SK-MEL-5 (cell line): ENCODE measurements around the gene MYO1B. TPM values are rescaled to one million over a fixed set of nuclear protein-coding genes. Genes with fewer than 3 reads are reported as not detected.
"Not testable (repeated sequence)": the region's sequence is repeated elsewhere in the genome, so short reads cannot be mapped to it uniquely, and the experiment has no call there.

Experiments
- DNase-seq: peaks from one replicate; pipeline ENCODE4 v3.0.0-alpha.2; 2016; ENCODE audit warnings: low read depth, low spot score
- in situ Hi-C: cut with HindIII; loops from 2 replicates; pipeline ENCODE4 v1.10.0; 2016; ENCODE audit warnings: low sequenced_read_pairs, high pct_unique_total_duplicates, low pct_unique_long_range_greater_than_20kb
- total RNA-seq: library from RNA; depleted of rRNA; stranded (reverse); fragments of >200 nt; shearing (Covaris generic); gene quantifications from 2 replicates; pipeline ENCODE4 v1.2.3, GENCODE V29; 2014

Gene MYO1B
- total RNA-seq, 1 experiment from 2014 or later = 43.4 TPM

- in situ Hi-C loops = no loop called here
- DNase-seq = no peak
Observed at GRCh38 chr2:191436368-191437055, 191.3 kb downstream of the MYO1B start.

- in situ Hi-C loops = no loop called here
- DNase-seq = no peak
Observed at GRCh38 chr2:191439481-191439880, 194.3 kb downstream of the MYO1B start.

DNA sequence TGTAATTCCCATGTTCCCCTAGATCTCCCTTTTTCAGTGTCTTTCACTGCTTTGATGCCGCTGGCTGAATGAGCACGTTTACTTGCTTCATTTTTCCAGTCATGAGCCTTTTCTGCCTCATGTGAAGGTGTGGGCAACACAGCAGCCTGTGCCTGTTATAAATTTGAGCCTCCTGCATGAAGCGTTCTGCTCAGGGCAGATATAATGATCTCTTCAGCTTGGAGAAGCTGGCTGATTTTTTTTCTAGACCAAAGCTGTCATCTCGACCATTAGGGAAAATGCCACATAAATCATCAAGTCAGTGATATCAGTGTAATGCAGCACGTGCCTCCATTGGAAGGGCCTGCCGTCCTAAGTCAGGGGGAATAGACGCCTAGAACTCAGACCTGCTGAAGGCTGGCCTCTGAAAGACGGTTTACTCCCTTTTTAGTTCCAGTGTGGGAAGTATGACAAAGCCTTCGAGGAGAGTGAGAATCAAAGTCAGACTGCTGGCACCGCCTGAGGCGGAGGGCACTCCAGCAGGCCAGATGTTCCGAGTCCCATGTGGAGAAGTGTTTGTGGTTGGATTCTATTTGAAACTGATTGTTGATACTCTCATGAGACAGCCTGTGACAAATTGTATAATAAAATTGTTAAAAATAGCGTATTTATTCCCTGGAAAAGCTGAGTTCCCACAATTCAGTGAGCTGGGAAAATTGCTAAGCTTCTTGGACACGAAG is 196.5 kb downstream of the MYO1B start:
- in situ Hi-C loops = no loop called here
- no peak for DNase-seq

DNA sequence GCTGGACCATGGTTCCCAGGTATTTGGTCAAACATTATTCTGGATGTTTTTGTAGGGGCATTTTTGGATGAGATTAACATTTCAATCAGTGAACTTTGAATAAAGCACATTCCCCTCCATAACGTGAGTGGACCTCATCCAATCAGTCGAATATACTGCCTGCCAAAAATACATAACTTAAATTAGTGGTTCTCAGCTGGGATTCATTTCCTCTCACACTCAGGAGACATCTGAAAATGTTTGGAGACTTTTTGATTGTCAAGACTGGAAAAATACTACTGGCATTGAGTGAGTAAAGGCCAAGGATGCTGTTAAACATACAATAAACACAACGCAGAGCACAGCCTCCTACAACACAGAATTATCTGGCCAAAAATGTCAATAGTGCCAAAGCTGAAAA is 198.2 kb downstream of the MYO1B start:
- DNase-seq = no peak
- in situ Hi-C loops = no loop called here

DNA sequence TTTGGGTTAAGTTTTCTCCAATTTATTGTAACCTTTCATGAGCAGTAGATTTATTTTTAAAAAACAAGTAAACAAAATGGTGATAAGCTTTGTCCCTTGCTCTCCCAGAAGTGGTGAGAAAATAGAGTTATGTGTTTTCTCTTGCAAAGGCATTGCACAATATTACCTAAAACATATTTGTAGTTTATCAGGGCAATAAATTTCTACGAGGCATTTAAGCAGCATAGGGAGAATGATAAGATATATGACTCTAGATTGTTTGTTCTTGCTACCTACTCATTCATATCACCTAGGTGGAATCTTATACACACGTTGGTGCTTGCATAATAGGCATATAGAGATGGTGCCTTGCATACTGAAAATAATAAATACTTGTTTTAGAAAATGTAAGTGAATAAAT is 201.7 kb downstream of the MYO1B start:
- no peak for DNase-seq
- in situ Hi-C loops = no loop called here

GRCh38 chr2:191451116-191451515 is 205.9 kb downstream of the MYO1B start:
- no peak for DNase-seq
- in situ Hi-C loops = no loop called here

- no peak for DNase-seq
- in situ Hi-C loops = no loop called here
Observed at GRCh38 chr2:191452065-191452464, 206.9 kb downstream of the MYO1B start.

DNA sequence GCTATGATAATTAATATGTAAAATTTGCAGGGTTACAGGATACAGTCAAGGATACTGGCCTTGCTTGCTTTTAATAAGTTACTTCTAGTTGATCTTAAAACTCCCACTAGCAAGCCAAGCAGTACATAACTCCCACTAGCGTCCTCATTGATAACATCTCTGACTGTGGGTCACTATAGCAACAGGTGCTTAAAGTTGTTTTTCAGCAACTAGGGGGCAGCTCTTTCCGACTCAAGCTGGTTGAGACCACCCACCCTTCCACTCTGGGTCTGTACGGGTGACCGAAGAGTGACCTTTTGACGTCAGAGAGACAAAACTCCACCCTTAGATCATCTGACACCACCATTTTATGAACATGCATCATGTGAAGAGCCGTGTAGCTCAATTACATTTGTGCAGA is 208.6 kb downstream of the MYO1B start:
- DNase-seq = no peak
- in situ Hi-C loops = no loop called here

DNA sequence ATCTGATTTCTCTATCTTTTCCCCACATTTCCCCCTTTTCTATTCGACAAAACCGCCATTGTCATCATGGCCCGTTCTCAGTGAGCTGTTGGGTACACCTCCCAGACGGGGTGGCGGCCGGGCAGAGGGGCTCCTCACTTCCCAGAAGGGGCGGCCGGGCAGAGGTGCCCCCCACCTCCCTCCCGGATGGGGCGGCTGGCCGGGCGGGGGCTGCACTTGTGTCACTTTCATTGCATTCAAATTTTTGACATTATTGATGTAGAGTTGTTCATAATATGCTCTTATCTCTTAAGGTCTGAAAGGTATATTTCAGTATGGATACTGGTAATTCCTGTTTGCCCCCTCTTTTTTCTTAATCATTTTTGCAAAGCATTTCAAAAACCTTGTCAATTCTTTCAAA is 211.3 kb downstream of the MYO1B start:
- DNase-seq, in situ Hi-C loops: not testable (repeated sequence)

DNA sequence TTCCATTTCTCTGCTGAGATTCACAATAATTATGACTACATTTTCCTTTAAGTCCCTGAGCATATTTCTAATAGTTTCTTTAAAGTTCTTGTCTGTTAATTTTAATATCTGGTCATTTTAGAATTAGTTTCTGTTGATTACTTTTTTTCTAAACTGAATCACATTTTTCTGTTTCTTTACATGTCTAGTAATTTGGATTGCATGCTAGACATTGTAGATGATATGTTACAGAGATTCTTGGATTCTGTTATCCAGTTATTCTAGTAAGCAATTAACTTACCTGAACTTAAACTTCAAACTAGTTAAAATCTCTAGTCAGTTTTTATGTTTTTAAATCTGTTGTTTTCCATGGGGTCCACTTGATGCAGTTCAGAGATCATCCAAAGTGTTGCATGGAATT is 214.0 kb downstream of the MYO1B start:
- no peak for DNase-seq
- in situ Hi-C loops = no loop called here

DNA sequence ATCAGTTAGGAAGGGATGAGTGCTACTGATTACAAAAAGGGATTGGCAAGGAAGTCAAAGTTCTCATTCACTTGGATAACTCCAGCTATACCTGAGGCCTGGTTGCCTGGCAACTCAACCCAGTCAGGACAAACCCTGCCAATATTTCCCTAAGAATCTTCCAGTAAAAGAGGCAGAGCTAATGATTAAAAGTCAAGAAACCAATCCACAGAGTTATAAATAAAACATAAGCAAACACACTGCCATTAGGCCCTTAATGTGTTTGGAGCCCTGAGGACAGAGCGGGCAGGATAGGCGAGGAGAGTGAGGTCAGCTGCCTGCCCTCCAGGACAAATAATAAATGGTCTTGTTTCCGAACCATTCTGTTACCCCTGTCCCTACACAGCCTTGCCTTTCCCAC is 217.2 kb downstream of the MYO1B start:
- no peak for DNase-seq
- in situ Hi-C loops = no loop called here

DNA sequence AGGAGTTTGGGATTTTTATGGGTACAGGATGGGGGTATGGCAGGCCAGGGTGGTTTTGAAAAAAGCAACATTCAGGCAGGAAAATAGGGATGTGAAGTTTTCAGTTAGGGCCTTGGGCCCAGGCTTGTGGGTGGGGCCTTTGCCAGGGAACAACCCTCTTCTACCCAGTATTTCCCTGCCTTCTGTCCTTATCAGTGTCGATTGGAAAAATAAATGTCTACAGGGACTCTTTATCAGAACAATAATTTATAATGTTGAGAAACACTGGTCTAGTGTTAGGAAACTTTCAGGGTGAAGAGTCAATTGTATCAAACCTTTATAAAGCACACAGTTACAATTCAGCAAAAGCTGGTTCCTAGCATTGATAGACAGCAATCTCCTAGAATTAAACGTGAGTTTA is 218.6 kb downstream of the MYO1B start:
- in situ Hi-C loops = no loop called here
- no peak for DNase-seq

- no peak for DNase-seq
- in situ Hi-C loops = no loop called here
Observed at GRCh38 chr2:191465766-191466420, 220.7 kb downstream of the MYO1B start.

- in situ Hi-C loops = no loop called here
- no peak for DNase-seq
Observed at GRCh38 chr2:191467113-191467512, 221.9 kb downstream of the MYO1B start.

DNA sequence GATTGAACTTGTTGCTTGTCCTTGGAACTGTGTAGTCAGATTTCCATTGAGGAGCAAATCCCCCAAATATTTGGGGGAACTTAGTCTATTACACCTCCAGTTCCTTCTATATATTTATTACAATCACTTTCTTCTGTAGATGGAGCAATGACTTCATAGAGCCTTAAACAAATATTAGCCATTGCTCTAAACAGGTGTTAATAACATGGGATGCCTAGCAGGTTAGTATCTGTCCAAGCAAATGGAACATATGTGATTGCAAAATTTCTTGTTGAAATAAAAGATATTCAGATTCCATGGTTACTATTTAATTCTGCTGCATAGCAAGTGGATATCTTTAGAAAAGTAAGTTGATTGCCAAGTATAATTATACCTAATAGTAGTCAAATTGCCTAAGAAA is 225.1 kb downstream of the MYO1B start:
- in situ Hi-C loops = no loop called here
- no peak for DNase-seq

DNA sequence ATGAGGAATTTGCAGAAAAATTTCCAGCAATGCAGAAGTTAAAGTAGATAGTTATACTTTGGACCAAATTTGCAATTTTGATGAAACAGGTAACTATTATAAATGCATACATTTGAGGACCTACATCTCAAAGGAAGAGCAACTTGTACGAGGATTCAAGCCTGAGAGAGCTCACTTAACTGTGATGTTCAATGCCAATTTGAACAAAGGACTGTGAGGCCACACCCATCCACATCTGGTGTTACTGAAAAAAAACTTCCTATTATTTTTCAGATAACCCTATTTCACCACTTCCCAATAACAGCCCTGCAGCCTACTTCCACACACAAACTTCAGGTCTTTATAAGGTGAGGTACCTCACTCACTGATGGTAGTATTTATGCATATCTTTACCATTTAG is 229.3 kb downstream of the MYO1B start:
- no peak for DNase-seq
- in situ Hi-C loops = no loop called here
